Ovary (tissue), 9 donors: ENCODE measurements around the gene NUB1. TPM values are rescaled to one million over a fixed set of nuclear protein-coding genes. Genes with fewer than 3 reads are reported as not detected.

ENCODE experiments used
- DNase-seq, 5 donors: peaks; one replicate each; pipeline ENCODE4 v3.0.0-alpha.2; 2019 to 2020
- H3K27ac ChIP-seq, 2 donors: fragments of 200-600 bp; one replicate each; pipeline versions ENCODE4 v1.5.1 to v1.8.0; 2019 to 2022
- H3K27me3 ChIP-seq: fragments of 200-600 bp; one replicate; pipeline ENCODE4 v1.8.0; 2022
- H3K36me3 ChIP-seq: fragments of 200-600 bp; sonication (generic); one replicate; pipeline ENCODE4 v1.5.1; 2019
- H3K4me1 ChIP-seq: one replicate; pipeline ENCODE4 v1.8.1; 2013; ENCODE audit warnings: mild to moderate bottlenecking, moderate library complexity; ENCODE audit not compliant: insufficient read depth
- H3K4me3 ChIP-seq: fragments of 200-600 bp; sonication (generic); one replicate; pipeline ENCODE4 v1.5.1; 2017
- H3K9me3 ChIP-seq, 2 donors: fragments of 200-600 bp in 1 of 2; sonication (generic) in 1 of 2; one replicate each; pipeline versions ENCODE4 v1.5.1 to v1.8.1; 2013 to 2019; ENCODE audit warnings: mild to moderate bottlenecking in 1 of 2, moderate library complexity in 1 of 2
- CTCF ChIP-seq, 3 donors: fragments of 450-650 bp in 2 of 3; fragments of 200-600 bp in 1 of 3; IDR thresholded peaks; one replicate each; pipeline versions ENCODE4 v1.5.1 to v1.8.0; 2016 to 2022; ENCODE audit warnings: antibody characterized with exemption in 3 of 3, mild to moderate bottlenecking in 1 of 3
- EP300 ChIP-seq: sonication (generic); formaldehyde crosslinking; IDR thresholded peaks from one replicate; pipeline ENCODE4 v1.6.1; 2017; ENCODE audit warnings: antibody characterized with exemption
- POLR2A ChIP-seq: fragments of 450-650 bp; IDR thresholded peaks from one replicate; pipeline ENCODE4 v1.6.1; 2017; ENCODE audit warnings: antibody characterized with exemption, mild to moderate bottlenecking, moderate library complexity
- WGBS, 3 donors: extraction: QIAGEN DNeasy Blood & Tissue Kit in 1 of 3; methylation state at CpG; one replicate each; pipeline versions ENCODE4 v1.1.5 to v1.1.7; 2013 to 2017; 5-methylcytosine and 5-hydroxymethylcytosine counted together
- intact Hi-C, 4 donors: fragments of 100-400 bp; cut with DNase I; formaldehyde crosslinking; loops; one replicate each; pipeline versions ENCODE4 v1.11.0 to v1.15.1; 2022 to 2023
- polyA plus RNA-seq, 2 donors: library from polyadenylated mRNA; stranded (reverse); fragments of 200-250 nt in 1 of 2; fragments of 350-450 nt in 1 of 2; fragmentation: Illumina TruSeq in 1 of 2; extraction: RNeasy Lipid Tissue Mini Kit (QIAGEN cat#74804) in 1 of 2; gene quantifications; one replicate each; pipeline ENCODE4 v1.2.3, GENCODE V29; 2013 to 2014
- total RNA-seq, 7 donors: library from RNA; depleted of rRNA in 2 of 7; stranded (reverse); fragments of >200 nt in 2 of 7; fragmentation: NEBNext Ultra II Directional in 3 of 7; extraction: Animal tissue kit (Norgen Biotek cat#: 25700) in 3 of 7; gene quantifications; one replicate each; pipeline versions ENCODE4 v1.1.0 to v1.2.4, GENCODE V29; 2016 to 2023
- donor health status: DM: no; HTN: no; CAD: no; lungs with moderate emphysema.
- donor health status: DM: no; HTN: no; CAD: no.
- donor health status: Bipolar disorder and iron deficiency.
- donor health status: DM: yes; HTN: yes; CAD: no.
- donor health status: DM: no; HTN: no; CAD: no.
- donor health status: DM: yes; HTN: yes; CAD: no.

Gene NUB1
- total and polyA plus RNA-seq, 9 donors, result 33.8 to 162 (median 45.6) TPM

- Histone ChIP-seq H3K36me3 (no peaks in the 10 kb centered on the region), H3K4me3 (no peak overlapping the region), H3K27ac (no peak overlapping the region), H3K4me1 (peaks cover 10% of the 10 kb centered on the region), H3K9me3 (no peaks in the 10 kb centered on the region), H3K27me3 (peaks cover 3% of the 10 kb centered on the region)
- intact Hi-C loops, result no loop called here
- TF ChIP-seq EP300 (no peak), POLR2A (no peak), CTCF (IDR thresholded peaks at IDR 0.05) (no peak)
- peak in 1 of 5 donors; percentile 53 for DNase-seq
- WGBS, 3 donors, result 19 to 36% (median 33%) methylated on average over 27 to 37 of the region's 37 CpGs
These were observed 40.7 kb downstream of the NUB1 start for GRCh38 chr7:151382079-151382885.

GRCh38 chr7:151383638-151384351, 42.2 kb downstream of the NUB1 start:
- no peak overlapping the region for H3K27ac ChIP-seq
- WGBS, 3 donors, result 77 to 91% (median 88%) methylated on average over 15 of the region's 15 CpGs
- peaks cover 3% of the 10 kb centered on the region for H3K27me3 ChIP-seq
- no peak for TF ChIP-seq POLR2A
- TF ChIP-seq CTCF (IDR thresholded peaks at IDR 0.05), result no peak
- no peak for TF ChIP-seq EP300
- peak in 1 of 5 donors; percentile 17 for DNase-seq
- no peaks in the 10 kb centered on the region for H3K9me3 ChIP-seq
- no peak overlapping the region for H3K4me3 ChIP-seq
- H3K36me3 ChIP-seq, result no peaks in the 10 kb centered on the region
- peaks cover 10% of the 10 kb centered on the region for H3K4me1 ChIP-seq
- intact Hi-C loops, result no loop called here

- no peak for DNase-seq
- H3K9me3 ChIP-seq, result no peaks in the 10 kb centered on the region
- H3K27me3 ChIP-seq, result peaks cover 3% of the 10 kb centered on the region
- H3K36me3 ChIP-seq, result no peaks in the 10 kb centered on the region
- no peak for TF ChIP-seq CTCF (IDR thresholded peaks at IDR 0.05)
- TF ChIP-seq POLR2A, result no peak
- TF ChIP-seq EP300, result no peak
- no peak overlapping the region for H3K27ac ChIP-seq
- H3K4me3 ChIP-seq, result no peak overlapping the region
- intact Hi-C loops, result no loop called here
- peaks cover 10% of the 10 kb centered on the region for H3K4me1 ChIP-seq
- 89 to 94% (median 89%) methylated on average over 6 of the region's 6 CpGs for whole genome bisulfite sequencing, 3 donors
These were observed 42.7 kb downstream of the NUB1 start for GRCh38 chr7:151384352-151384697.

- intact Hi-C loops, result no loop called here
- 89 to 93% (median 91%) methylated on average over 24 to 26 of the region's 26 CpGs for WGBS, 3 donors
- peaks cover 10% of the 10 kb centered on the region for H3K4me1 ChIP-seq
- no peaks in the 10 kb centered on the region for H3K36me3 ChIP-seq
- H3K4me3 ChIP-seq, result no peak overlapping the region
- H3K27me3 ChIP-seq, result peaks cover 3% of the 10 kb centered on the region
- DNase-seq, result peak in 1 of 5 donors; percentile 29
- no peak overlapping the region for H3K27ac ChIP-seq
- no peaks in the 10 kb centered on the region for H3K9me3 ChIP-seq
- TF ChIP-seq EP300 (no peak), POLR2A (no peak), CTCF (IDR thresholded peaks at IDR 0.05) (no peak)
These were observed 43.4 kb downstream of the NUB1 start for GRCh38 chr7:151384776-151385625.
